ENCODE measurements around the gene GUCD1. TPM values are rescaled to one million over a fixed set of nuclear protein-coding genes. Genes with fewer than 3 reads are reported as not detected.

GUCD1 gene
- total RNA-seq, 1 donor from 2014 or later = 64.9 TPM

DNA sequence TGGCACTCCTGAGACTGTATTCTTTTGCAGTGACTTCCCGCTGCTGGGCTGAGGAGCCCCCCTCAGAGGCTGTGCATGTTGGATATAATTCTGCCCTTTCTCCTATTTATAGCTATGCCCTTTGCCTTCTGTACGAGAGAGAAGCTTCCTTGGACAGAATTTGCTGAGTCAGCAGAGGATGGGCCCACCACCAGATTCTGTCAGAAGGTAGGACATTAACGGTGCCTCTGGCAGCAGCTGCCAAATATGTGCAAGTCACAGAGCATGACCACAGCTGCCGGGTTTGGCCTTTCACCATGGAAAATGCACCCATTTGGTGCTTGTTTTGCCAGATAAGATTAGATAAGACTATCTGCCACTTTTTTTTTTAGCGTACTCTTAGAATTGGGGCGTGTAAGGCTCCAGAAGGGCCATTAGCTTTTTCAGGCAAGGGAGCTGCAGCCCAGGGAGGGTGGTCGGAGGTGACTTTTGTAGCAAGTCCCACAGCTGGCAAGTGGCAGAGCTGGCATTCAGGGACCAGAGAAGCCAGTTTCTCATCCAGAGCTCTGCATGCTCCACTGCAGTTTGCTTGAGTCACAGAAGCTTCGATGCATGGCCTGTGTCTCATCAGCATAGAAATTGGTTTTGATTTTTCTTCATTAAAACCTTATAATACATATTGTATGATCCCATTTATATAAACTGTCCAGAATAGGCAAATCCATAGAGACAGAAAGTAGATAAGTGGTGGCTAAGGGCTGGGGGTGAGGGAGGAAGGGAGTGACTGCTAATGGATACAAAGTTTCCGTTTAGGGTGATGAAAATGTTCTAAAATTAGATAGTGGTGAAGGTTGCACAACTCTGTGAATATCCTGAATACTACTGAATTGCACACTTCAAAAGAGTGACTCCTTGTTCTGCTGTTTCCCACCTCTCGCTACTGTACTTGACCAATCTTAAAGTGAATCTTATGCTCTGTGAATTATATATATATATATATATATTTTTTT is 44.0 kb downstream of the GUCD1 start:
- no peak overlapping the region for H3K4me3 Mint-ChIP-seq (ENCODE audit: unreplicated experiment)
- H3K36me3 Mint-ChIP-seq (ENCODE audit: unreplicated experiment) = no peaks in the 10 kb centered on the region
- no peak overlapping the region for H3K27ac Mint-ChIP-seq (ENCODE audit: unreplicated experiment)
- TF ChIP-seq, protein P1, sequence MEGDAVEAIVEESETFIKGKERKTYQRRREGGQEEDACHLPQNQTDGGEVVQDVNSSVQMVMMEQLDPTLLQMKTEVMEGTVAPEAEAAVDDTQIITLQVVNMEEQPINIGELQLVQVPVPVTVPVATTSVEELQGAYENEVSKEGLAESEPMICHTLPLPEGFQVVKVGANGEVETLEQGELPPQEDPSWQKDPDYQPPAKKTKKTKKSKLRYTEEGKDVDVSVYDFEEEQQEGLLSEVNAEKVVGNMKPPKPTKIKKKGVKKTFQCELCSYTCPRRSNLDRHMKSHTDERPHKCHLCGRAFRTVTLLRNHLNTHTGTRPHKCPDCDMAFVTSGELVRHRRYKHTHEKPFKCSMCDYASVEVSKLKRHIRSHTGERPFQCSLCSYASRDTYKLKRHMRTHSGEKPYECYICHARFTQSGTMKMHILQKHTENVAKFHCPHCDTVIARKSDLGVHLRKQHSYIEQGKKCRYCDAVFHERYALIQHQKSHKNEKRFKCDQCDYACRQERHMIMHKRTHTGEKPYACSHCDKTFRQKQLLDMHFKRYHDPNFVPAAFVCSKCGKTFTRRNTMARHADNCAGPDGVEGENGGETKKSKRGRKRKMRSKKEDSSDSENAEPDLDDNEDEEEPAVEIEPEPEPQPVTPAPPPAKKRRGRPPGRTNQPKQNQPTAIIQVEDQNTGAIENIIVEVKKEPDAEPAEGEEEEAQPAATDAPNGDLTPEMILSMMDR (IDR thresholded peaks at IDR 0.05; ENCODE audit: partially characterized antibody, unreplicated experiment) = no peak
- no peaks in the 10 kb centered on the region for H3K27me3 Mint-ChIP-seq (ENCODE audit: unreplicated experiment)
- H3K4me1 Mint-ChIP-seq (ENCODE audit: low read depth, unreplicated experiment) = peaks cover 26% of the 10 kb centered on the region
- no peak for DNase-seq
- peaks cover 3% of the 10 kb centered on the region for H3K9me3 Mint-ChIP-seq (ENCODE audit: unreplicated experiment)

DNA sequence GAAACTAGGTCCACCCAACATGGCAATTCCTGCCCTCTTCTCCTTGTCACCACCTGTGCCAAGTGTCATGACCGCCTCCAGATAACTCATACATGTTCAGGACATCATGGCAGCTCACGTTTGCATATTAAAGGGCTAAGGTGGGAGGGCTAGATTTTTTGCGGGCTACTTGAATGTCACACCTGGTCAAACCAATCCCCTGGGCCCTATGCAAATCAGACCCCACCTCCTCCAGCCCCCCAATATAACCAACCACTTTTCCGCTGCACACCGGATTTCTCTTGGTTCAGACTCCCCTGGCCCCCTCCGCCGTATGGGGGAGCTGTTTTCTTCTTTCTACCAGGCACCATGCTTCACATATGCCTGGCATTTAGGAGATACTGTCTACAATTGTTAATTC is 47.2 kb downstream of the GUCD1 start:
- H3K27ac Mint-ChIP-seq (ENCODE audit: unreplicated experiment) = no peak overlapping the region
- DNase-seq = no peak
- H3K4me1 Mint-ChIP-seq (ENCODE audit: low read depth, unreplicated experiment) = peaks cover 29% of the 10 kb centered on the region
- H3K4me3 Mint-ChIP-seq (ENCODE audit: unreplicated experiment) = no peak overlapping the region
- peaks cover 2% of the 10 kb centered on the region for H3K9me3 Mint-ChIP-seq (ENCODE audit: unreplicated experiment)
- peaks cover 3% of the 10 kb centered on the region for H3K27me3 Mint-ChIP-seq (ENCODE audit: unreplicated experiment)
- TF ChIP-seq, protein P1 (IDR thresholded peaks at IDR 0.05; ENCODE audit: partially characterized antibody, unreplicated experiment) = no peak
- no peaks in the 10 kb centered on the region for H3K36me3 Mint-ChIP-seq (ENCODE audit: unreplicated experiment)

DNA sequence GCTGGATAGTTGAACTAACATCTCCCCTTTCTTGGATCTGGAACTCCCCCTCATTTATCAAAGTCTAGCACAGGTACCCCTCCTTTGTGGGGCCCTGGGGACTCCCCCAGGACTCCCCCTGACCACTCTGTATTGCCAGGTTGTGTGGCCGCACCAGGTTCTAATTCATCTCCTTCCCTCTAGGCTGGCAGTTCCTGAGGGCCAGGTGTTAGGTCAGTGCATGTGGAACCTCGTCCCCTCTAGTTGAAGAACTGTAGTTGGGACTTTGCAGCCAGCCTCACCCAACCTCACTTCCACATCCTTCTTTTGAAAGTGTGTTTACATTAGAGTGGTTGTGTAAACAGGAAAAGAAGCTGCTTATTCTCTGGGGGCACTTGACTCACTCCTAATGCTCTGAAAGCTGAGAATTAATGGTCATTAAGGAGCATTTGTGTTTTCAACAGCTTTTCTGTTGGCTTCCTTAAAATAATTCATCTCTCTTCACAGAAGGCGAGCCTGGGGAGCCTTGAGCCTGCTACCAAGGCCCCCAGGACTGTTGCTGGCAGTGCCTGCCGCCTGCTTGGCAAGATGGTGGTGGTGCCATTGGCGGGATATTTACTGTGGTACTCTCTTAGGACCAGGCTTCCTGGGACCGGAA is 48.0 kb downstream of the GUCD1 start:
- H3K36me3 Mint-ChIP-seq (ENCODE audit: unreplicated experiment) = no peaks in the 10 kb centered on the region
- H3K4me1 Mint-ChIP-seq (ENCODE audit: low read depth, unreplicated experiment) = peaks cover 29% of the 10 kb centered on the region
- TF ChIP-seq, protein P1 (IDR thresholded peaks at IDR 0.05; ENCODE audit: partially characterized antibody, unreplicated experiment) = no peak
- DNase-seq = no peak
- no peak overlapping the region for H3K4me3 Mint-ChIP-seq (ENCODE audit: unreplicated experiment)
- H3K27ac Mint-ChIP-seq (ENCODE audit: unreplicated experiment) = no peak overlapping the region
- peaks cover 2% of the 10 kb centered on the region for H3K9me3 Mint-ChIP-seq (ENCODE audit: unreplicated experiment)
- H3K27me3 Mint-ChIP-seq (ENCODE audit: unreplicated experiment) = peaks cover 4% of the 10 kb centered on the region

DNA sequence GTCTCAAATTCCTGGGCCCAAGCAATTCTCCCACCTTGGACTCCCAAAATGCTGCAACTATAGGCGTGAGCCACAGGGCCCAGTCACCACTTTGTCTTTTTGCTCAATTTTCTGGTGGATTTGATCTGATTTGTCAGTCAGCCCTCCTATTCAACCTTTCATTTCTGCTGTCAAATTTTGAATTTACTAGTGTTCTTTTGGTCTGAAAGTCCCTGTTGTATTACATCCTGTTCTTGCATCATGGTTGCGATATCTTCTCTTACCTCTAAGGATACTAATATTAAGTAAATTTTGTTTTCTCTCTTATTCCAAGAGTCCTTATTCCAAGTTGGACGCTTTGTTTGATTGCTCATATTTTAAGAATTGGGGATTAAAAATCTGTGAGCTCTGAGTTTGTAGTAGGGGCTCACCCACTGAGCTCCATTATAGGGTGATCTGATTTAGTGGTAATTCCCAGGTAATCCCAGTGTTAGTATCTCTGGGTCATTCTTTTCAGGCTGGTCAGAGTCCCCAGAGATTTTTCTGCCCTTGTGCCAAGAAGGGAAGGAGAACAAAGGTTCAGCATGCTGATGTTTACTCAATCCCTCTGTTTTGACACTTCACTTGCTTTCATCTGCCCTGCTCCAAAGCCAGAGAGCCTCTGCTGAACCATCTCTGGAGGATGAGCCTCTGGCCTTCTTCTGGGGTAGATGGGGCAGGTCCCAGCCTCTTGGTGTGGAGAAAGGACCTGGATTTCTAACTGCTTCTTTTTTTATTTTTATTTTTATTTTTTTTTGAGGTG is 49.8 kb downstream of the GUCD1 start:
- TF ChIP-seq, protein P1 (IDR thresholded peaks at IDR 0.05; ENCODE audit: partially characterized antibody, unreplicated experiment) = no peak
- peaks cover 7% of the 10 kb centered on the region for H3K27me3 Mint-ChIP-seq (ENCODE audit: unreplicated experiment)
- peaks cover 2% of the 10 kb centered on the region for H3K9me3 Mint-ChIP-seq (ENCODE audit: unreplicated experiment)
- no peak overlapping the region for H3K27ac Mint-ChIP-seq (ENCODE audit: unreplicated experiment)
- no peak overlapping the region for H3K4me3 Mint-ChIP-seq (ENCODE audit: unreplicated experiment)
- H3K4me1 Mint-ChIP-seq (ENCODE audit: low read depth, unreplicated experiment) = peaks cover 33% of the 10 kb centered on the region
- DNase-seq = no peak
- no peaks in the 10 kb centered on the region for H3K36me3 Mint-ChIP-seq (ENCODE audit: unreplicated experiment)
